HG03196 (cell line): ENCODE results near the gene PEX11G.

Source experiments
- ATAC-seq: cut with Tn5 transposase; IDR thresholded peaks from one replicate; pipeline ENCODE4 v1.9.1; 2021; ENCODE audit not compliant: unreplicated experiment

Gene PEX11G

GRCh38 chr19:7500811-7501450 is 12.1 kb upstream of the PEX11G start:
- ATAC-seq = no peak

GRCh38 chr19:7497292-7497691 is 8.5 kb upstream of the PEX11G start:
- ATAC-seq = no peak

DNA sequence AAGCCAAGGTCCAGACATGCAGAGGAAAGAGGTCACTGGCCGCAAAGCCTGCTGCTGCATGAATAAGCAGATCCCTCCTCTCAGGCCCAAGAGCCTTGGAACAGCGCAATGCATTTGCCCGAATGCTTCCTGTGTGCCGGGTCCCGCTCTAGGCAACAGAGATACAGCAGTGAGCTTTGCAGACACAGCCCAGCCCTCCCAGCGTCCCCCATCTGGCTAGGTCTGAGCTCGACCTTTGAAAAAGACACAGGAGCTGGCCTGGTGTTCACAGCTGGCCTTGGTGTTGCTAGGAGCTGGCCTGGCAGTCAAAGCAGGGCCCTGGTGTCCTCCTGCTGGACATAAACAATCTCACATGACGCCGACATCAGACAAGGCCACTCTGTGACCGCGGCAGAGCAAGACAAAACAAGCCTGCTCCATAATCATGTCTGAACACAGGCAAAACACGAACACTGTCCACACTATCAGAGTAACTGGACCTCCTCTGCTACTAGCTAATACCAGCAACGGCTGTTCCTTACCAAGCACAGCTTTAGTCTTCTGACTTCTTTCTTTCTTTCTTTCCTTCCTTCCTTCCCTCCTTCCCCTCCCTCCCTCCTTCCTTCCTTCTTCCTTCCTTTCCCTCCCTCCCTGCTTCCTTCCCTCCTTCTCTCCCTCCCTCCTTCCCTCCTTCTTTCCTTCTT is 5.7 kb upstream of the PEX11G start:
- no peak for ATAC-seq

GRCh38 chr19:7492558-7492957 is 3.7 kb upstream of the PEX11G start:
- ATAC-seq = no peak

DNA sequence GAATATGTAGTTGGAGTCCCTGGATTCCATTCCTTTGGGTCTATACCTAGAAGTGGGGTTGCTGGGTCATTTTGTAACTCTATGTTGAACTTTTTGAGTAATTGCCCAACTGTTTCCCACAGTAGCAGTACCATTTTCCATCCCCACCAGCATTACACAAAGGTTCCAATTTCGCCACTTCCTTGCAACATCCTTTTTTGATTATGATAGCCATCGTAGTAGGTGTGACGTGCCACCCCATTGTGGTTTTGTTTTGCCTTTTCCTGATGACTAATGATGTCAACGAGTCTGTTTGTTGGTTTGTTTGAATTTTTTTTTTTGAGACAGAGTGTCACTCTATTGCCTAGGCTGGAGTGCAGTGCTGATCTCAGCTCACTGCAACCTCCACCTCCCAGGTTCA is 3.3 kb upstream of the PEX11G start:
- no peak for ATAC-seq

- ATAC-seq = no peak
Measured at GRCh38 chr19:7489609-7490044, 792 bp upstream of the PEX11G start.

- ATAC-seq = no peak
Measured at GRCh38 chr19:7486923-7487322, 1.9 kb downstream of the PEX11G start.

DNA sequence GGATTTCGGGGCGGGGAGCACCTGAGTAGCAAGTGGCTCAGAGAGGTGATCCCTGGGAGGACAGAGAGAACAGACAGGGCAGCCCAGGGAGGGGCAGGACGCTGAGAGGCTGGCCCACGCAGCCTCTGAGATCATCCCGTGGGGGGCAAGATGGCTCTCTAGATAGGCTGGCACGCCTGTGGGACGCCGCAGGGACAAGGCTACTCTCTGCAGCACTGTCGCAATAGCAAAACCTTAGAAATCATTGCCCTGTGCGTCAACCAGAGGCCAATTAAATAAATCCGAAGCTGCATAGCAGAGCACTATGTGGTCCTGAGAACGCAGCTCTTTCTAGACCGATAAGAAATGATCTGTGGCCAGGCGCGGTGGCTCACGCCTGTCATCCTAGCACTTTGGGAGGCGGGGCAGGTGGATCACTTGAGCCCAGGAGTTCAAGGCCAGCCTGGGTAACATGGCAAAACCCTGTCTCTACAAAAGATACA is 5.1 kb downstream of the PEX11G start:
- ATAC-seq = no peak

DNA sequence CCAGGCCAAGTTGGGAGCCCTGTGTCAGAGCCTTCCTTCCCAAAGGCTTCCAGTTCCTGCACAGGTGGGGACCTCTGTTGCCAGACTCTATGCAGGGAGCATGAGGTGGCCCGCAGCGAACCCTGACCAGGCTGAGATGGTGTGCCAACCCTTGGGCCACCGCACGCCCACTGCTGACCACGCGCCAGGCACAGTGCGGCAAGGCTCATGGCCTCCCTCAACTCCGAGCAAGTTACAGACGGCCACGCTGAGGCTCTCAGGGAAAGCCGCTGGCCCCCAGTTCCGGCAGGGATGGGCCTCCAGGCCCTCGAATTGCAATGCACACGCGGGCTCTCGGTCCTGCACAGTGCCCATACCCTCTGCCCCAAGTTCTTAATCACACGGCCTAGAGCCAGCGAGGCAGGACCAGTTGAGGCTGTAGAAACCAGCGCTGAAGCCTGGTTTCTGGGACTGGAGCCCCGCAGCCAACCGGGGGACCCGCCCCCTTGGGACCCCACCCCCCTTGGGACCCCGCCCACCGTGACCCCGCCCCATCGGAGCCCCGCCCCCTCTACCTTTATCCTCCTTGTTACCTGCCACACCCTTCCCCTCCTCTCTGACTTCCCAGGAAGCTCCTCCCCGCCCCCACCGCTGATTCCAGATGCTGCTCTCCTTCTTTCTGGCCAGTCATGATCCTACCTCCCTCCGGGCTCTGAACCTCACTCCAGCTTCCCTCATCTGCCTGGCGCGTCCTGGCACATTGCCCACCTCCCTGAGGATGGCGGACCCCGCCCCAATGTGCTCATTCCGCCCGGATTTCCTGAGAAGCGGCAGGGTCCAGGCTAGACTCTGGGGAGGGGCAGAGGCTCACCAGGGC is 6.0 kb downstream of the PEX11G start:
- no peak for ATAC-seq

DNA sequence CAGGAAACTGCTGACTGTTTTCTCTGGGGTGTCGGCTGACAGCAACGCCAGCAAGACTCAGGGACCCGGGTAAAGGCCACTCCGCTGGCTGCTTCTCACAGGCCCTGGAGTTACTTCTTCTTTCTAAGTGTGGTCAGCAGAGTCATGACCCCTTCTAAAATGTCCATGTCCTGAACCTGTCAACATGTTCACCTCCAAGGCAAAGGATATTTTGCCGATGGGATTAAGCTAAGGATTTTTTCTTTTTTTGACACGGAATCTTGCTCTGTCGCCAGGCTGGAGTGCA is 7.9 kb downstream of the PEX11G start:
- no peak for ATAC-seq

- no peak for ATAC-seq
Measured at GRCh38 chr19:7480222-7480969, 8.4 kb downstream of the PEX11G start.

DNA sequence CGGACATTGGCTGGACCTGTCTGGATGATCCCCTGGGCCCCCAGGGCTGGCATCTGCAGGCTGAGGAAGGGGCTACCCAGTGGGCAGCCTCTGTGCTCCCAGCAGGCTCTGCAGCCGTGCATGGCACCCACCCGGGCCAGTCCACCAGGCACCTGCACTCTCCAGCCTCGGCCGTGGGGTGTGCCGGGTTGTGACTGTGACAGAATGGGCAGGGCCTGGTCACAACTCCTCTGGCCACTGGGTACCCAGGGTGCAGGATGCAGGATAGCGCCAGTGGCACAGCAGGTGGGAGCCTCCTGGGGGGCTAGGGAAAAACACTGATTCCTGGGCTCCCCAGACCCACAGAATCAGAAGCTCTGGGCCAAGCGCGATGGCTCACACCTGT is 10.0 kb downstream of the PEX11G start:
- no peak for ATAC-seq

DNA sequence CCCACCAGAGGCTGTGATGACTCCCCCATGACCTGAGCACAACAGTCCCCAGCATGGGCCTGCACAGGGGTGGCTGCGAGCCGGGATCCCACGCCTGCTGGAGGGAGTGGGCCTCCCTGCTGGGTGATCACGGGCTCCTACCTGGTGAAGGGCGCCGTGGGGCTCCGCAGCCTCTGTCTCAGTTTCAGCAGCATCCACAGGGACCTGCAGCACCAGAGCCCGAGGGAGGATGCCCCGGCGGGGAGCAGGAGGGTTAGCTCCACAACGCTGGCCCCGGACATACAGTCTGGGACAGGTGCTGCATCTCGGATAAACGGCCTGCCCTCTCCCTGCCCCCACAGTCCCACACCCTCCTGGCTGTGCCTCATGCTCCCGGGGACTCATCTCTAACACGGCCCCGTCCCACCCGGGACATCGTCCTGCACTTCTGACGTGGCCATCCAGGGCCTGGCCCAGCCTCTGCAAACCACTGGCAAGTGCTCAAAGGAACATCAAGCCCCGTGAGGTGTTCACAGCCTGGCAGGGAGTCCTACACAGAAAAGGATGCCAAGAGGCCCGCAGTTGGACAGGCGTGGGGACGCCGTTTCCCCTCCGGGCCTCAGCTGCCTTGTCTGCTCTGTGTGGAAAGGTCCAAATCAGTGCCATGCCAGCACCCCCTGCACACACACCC is 10.5 kb downstream of the PEX11G start:
- ATAC-seq = no peak

DNA sequence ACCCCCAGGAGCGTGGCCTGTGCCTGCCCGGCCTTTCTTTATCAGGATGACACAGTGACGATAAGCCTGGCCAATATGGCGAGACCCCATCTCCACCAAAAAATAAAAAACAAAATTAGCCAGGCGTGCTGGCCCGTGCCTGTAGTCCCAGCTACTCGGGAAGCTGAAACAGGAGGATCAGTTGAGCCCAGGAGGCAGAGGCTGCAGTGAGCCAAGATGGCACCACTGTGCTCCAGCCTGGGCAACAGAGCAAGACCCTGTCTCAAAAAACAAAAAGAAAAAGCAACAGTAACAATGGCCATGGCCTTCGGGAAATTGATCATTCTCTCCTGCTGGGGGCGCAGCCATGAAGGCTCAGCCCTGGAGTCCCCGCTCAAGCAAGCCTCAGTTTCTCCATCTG is 11.1 kb downstream of the PEX11G start:
- no peak for ATAC-seq

DNA sequence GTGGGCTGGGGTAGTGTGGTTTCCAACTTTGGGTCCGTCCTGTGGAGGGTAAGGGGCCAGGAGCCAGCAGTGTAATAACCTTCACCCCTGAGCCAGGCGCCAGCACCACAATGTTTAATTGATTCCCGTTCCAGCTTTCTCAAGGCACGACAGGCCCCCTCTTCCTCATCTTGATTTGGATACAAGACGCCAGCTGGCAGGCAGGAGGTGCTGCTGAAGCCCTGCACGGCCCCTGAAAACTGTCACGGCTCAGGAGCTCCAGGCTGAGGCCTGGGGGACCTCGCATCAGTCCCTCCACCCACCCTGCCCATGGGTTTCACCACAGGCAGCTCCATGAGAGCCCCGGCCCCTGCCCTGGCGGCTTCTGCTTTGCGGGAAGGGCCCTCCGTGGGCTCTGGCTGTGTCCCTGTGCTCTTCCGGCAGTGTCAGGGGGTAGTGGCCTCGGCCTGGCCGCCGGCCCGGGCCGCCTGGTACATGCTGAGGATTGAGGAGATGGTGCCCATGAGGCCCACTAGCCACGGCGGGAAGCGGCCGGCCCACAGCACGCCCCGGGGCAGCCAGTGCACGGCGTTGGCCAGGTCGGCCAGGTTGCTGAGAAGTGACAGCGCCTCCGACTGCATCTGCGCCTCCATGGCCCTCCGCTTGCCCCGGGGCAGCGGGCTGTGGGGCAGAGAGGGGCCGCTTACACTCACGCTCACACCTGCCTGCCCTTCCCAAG is 11.9 kb downstream of the PEX11G start:
- no peak for ATAC-seq

DNA sequence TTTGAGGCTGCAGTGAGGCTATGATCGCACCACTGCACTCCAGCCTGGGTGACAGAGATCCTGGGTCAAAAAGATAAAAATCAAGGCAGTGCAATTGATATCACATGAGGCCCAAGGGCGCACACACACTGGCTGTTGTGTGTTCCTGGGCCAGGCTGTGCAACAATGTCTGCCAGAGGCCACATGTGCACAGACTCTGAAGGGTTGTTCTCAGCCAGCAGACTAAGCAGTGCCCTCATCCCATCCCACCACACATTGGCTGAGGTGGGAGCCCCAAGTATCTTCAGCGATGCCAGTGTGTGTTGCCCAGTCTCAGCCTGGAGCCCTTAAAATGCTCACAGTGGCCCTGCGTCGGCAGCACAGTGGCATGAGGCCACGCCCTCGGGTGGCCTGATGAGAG is 12.6 kb downstream of the PEX11G start:
- no peak for ATAC-seq

DNA sequence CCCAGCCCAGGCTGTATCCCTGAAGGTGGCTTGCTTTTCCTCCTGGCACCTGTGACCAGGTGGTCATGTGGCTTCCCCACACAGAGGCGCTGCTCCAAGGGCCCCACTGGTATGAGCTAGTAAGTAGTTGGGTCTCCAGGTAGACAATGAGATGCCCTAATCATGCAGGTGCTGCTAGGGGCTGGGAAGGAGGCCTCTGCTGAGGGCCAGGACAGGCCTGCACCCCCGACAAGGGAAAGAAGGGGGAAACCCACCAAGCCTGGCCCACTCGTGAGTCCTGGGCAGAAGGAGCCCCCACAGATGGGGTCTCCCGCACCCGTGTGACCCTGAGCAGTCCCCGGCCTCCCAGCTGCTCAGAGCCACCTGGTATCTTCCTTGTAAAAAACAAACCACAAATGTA is 13.2 kb downstream of the PEX11G start:
- no peak for ATAC-seq

DNA sequence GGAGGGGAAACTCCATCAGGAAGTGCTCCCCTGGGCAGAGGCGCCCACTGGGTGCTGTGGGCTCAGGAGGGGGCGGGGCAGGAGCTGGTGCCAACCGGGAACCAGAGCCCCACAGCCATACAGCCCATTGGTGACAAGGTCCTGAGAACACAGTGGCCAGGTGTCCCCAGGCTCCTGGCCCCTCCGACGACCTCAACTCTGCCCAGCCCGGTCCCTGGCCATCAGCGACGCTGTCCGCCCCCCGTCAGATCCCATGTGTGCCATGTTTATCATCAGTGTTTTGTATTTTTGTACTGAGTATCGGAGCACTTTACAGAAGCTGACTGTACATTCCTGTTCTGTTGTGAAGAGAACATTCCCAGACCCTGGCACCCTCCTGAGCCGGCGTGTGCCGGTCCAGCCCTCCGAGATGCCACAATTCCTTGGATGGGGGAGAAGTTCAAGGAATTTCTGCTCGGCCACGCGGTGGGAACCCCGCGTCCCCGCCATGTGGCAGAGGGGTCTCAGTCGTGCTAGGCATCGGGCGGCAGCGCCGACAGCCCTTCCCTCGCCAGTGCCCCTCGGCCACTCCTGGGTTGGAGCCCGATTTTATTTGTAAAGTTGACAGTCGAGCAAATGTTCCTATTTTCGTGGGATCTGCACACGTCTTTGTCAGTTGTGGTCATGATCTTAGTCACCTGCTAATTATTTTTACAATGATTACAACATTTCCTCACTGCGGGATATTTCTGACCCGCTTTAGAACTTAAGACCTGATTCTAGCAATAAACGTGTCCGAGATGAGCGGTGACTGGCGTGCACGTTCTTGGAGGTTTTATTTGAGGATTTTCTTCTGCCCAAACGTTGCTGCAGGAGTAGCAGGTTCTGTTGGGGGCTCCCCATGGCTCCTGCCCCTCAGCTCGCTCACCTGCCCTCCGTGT is 16.9 kb downstream of the PEX11G start:
- no peak for ATAC-seq
